Activated CD8-positive, alpha-beta T cell treated with anti-CD3 and anti-CD28 coated beads, Interleukin-2, amount 10 ng/mL, durations not matched to agents 7 days and 5 days (primary cell): ENCODE measurements around the gene CREBBP. TPM values are rescaled to one million over a fixed set of nuclear protein-coding genes. Genes with fewer than 3 reads are reported as not detected.

Experiments
- ATAC-seq: fragments of 150-1000 bp; cut with Tn5 transposase; one replicate; pipeline ENCODE4 v1.10.0; 2021; ENCODE audit warnings: moderate library complexity
- CTCF ChIA-PET: fragments of 350-600 bp; sonication (Branson Sonifier 250); formaldehyde crosslinking; loops from one replicate; lab custom pipeline; 2021; ENCODE audit warnings: antibody characterized with exemption; lab: Charles Lee
- POLR2A ChIA-PET: fragments of 350-600 bp; sonication (Branson Sonifier 250); formaldehyde crosslinking; loops from one replicate; lab custom pipeline; 2021; ENCODE audit warnings: antibody characterized with exemption; lab: Charles Lee
- DNase-seq: peaks from one replicate; pipeline ENCODE4 v3.0.0-alpha.2; 2020
- H3K27ac Mint-ChIP-seq: one replicate; pipeline ENCODE4 v1.8.0; 2021; ENCODE audit warnings: mild to moderate bottlenecking, mixed read lengths
- H3K27me3 Mint-ChIP-seq: one replicate; pipeline ENCODE4 v1.8.0; 2021; ENCODE audit warnings: low read depth, mixed read lengths
- H3K36me3 Mint-ChIP-seq: one replicate; pipeline ENCODE4 v1.8.0; 2021; ENCODE audit warnings: low read depth, mixed read lengths
- H3K4me1 Mint-ChIP-seq: one replicate; pipeline ENCODE4 v1.8.0; 2021; ENCODE audit warnings: low read depth, mixed read lengths
- H3K4me3 Mint-ChIP-seq: one replicate; pipeline ENCODE4 v1.8.0; 2021; ENCODE audit warnings: mild to moderate bottlenecking, mixed read lengths
- H3K9me3 Mint-ChIP-seq: one replicate; pipeline ENCODE4 v1.8.0; 2022; ENCODE audit warnings: mixed read lengths; ENCODE audit not compliant: insufficient read depth
- total RNA-seq, 2 experiments: library from RNA; stranded (reverse); gene quantifications; one replicate each; pipeline ENCODE4 v1.2.3, GENCODE V29; 2021

CREBBP gene
- total RNA-seq, 2 experiments from 2014 or later: 51.8 to 55.8 TPM

DNA sequence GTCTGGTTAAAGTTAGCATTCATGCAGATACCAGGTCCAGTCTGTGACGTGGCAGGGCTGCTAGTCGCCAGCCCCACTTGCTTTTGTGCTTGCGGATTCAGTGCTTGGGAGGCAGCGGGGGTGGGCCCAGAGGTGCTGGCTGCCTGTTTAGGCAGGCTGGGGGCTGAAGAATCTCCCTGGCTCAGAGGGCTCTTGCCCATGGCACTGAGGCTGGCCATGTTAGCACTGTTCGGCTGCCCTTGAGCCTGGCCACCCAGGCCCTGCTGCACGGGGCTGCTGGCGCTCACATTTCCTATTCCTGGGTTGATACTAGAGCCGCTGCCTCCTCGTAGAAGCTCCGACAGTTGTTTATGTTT lies 30.0 kb downstream of the CREBBP start:
- peaks cover 20% of the 10 kb centered on the region for H3K36me3 Mint-ChIP-seq
- ChIA-PET CTCF (no interaction called here), POLR2A (no interaction called here)
- no peak overlapping the region for H3K27ac Mint-ChIP-seq
- ATAC-seq (no peak), DNase-seq (no peak)
- no peaks in the 10 kb centered on the region for H3K9me3 Mint-ChIP-seq
- H3K4me3 Mint-ChIP-seq: no peak overlapping the region
- peaks cover 12% of the 10 kb centered on the region for H3K4me1 Mint-ChIP-seq
- no peaks in the 10 kb centered on the region for H3K27me3 Mint-ChIP-seq

- no peak for ATAC-seq
- ChIA-PET CTCF (no interaction called here), POLR2A (no interaction called here)
- DNase-seq: no peak
- Mint-ChIP-seq H3K4me3 (no peak overlapping the region), H3K4me1 (peaks cover 10% of the 10 kb centered on the region), H3K36me3 (peaks cover 20% of the 10 kb centered on the region), H3K27me3 (no peaks in the 10 kb centered on the region), H3K27ac (no peak overlapping the region), H3K9me3 (no peaks in the 10 kb centered on the region)
Measured at GRCh38 chr16:3849751-3850543, 30.6 kb downstream of the CREBBP start.

DNA sequence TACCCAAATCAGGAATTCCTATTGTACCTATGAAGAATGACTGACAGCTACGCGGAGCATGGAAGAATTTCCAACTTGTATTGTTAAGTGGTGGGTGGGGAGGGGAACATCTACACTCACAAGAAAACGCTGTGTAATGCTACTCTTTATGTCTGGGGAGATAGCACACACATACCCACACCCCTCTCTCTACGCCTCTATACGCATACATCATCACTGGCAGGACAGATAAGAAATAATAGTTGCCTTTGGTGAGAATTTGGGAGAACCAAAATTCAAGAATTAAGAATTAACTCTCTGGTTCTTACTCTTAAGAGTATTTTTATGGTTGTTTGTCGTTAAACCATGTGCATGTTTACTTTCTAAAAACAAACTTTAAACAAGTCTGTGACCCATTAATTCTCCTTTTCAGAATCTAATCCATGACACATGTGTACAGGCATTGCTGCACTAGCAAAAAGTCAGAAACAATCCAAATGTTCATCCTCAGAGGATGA lies 33.9 kb downstream of the CREBBP start:
- H3K4me1 Mint-ChIP-seq: peaks cover 2% of the 10 kb centered on the region
- ChIA-PET POLR2A (no interaction called here), CTCF (no interaction called here)
- no peaks in the 10 kb centered on the region for H3K9me3 Mint-ChIP-seq
- H3K4me3 Mint-ChIP-seq: no peak overlapping the region
- H3K36me3 Mint-ChIP-seq: peaks cover 20% of the 10 kb centered on the region
- ATAC-seq: no peak
- no peaks in the 10 kb centered on the region for H3K27me3 Mint-ChIP-seq
- DNase-seq: no peak
- H3K27ac Mint-ChIP-seq: no peak overlapping the region

- no peaks in the 10 kb centered on the region for H3K9me3 Mint-ChIP-seq
- CTCF ChIA-PET: no interaction called here
- peaks cover 2% of the 10 kb centered on the region for H3K4me1 Mint-ChIP-seq
- no peaks in the 10 kb centered on the region for H3K27me3 Mint-ChIP-seq
- H3K36me3 Mint-ChIP-seq: peaks cover 20% of the 10 kb centered on the region
- DNase-seq (no peak), ATAC-seq (no peak)
- no peak overlapping the region for H3K4me3 Mint-ChIP-seq
- no peak overlapping the region for H3K27ac Mint-ChIP-seq
- POLR2A ChIA-PET: no interaction called here
Measured at GRCh38 chr16:3846087-3846486, 34.4 kb downstream of the CREBBP start.

- CTCF ChIA-PET: no interaction called here
- H3K27ac Mint-ChIP-seq: no peak overlapping the region
- H3K4me1 Mint-ChIP-seq: peaks cover 2% of the 10 kb centered on the region
Measured at GRCh38 chr16:3842994-3843393, 37.5 kb downstream of the CREBBP start.

GRCh38 chr16:3841729-3842508 lies 38.6 kb downstream of the CREBBP start:
- Mint-ChIP-seq H3K4me1 (peaks cover 2% of the 10 kb centered on the region), H3K36me3 (peaks cover 6% of the 10 kb centered on the region), H3K9me3 (no peaks in the 10 kb centered on the region), H3K27ac (no peak overlapping the region), H3K27me3 (no peaks in the 10 kb centered on the region), H3K4me3 (no peak overlapping the region)
- ATAC-seq (no peak), DNase-seq (no peak)
- CTCF ChIA-PET: no interaction called here
- POLR2A ChIA-PET: no interaction called here

More at GRCh38 chr16:3842994-3843393, 37.5 kb downstream of the CREBBP start:
- no peaks in the 10 kb centered on the region for H3K9me3 Mint-ChIP-seq
- H3K36me3 Mint-ChIP-seq: peaks cover 6% of the 10 kb centered on the region
- DNase-seq (no peak), ATAC-seq (no peak)
- H3K27me3 Mint-ChIP-seq: no peaks in the 10 kb centered on the region
- H3K4me3 Mint-ChIP-seq: no peak overlapping the region
- POLR2A ChIA-PET: no interaction called here

DNA sequence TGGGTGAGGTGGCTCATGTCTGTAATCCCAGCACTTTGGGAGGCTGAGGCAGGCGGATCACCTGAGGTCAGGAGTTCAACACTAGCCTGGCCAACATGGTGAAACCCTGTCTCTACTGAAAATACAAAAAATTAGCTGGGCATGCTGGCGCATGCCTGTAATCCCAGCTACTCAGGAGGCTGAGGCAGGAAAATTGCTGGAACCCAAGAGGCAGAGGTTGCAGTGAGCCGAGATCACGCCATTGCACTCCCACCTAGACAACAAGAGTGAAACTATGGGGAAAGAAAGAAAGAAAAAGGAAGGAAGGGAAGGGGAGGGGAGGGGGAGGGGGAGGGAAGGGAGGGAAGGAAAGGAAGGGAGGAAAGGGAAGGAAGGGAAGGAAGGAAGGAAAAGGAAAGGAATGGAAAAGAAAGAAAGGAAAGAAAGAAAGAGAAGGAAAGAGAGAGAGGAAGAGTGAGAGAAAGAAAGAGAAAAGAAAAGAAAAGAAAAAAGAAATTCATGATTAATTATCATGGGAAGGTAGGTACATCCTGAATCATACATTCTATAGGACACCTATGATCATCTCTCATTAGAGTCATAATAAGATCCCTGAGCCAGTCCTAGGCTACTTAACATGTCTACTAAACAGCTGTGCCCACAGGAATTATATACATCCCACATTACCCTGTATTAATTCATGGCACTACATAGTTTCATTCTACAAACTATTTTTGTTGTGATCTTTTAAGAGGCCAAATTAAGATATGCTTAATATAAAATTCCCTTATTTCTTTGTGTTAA lies 40.9 kb downstream of the CREBBP start:
- H3K36me3 Mint-ChIP-seq: peaks cover 6% of the 10 kb centered on the region
- POLR2A ChIA-PET: no interaction called here
- CTCF ChIA-PET: no interaction called here
- no peaks in the 10 kb centered on the region for H3K27me3 Mint-ChIP-seq
- ATAC-seq (no peak), DNase-seq (no peak)
- H3K4me3 Mint-ChIP-seq: no peak overlapping the region
- H3K4me1 Mint-ChIP-seq: no peaks in the 10 kb centered on the region
- H3K27ac Mint-ChIP-seq: no peak overlapping the region
- no peaks in the 10 kb centered on the region for H3K9me3 Mint-ChIP-seq

DNA sequence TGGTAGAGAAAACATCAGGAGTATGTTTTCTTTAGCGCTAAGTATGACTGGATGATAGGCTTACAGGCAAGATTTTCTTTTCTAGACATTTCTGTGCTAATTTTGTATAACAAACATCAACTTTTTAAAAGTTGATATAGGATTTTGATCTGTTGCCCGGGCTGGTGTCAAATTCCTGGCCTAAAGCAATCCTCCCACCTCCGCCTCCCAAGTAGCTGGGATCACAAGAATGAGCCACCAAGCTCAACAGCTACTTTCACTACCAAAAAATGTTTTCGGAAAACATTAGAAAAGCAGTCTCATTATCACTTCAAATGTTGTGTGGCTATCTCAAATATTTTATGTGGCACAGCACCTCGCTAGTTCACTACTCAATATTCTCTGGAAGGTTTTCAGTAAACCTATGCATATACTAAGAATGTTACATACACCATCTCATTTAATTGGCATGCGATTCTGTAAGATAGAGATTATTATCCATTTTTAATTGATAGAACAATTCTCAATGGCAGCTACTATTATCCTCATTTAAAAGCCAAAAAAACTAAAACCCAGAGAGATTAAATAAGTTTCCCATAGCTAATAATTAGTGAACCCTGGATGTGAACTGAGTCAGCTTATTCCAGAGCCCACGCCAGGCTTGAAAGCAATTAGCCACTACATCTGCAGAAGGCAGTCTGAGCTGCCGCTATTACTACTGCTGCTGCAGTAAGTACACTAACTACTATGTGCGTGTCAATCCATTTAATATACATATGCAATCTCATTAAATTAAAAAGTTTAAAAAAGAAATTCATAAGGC lies 41.7 kb downstream of the CREBBP start:
- Mint-ChIP-seq H3K36me3 (peaks cover 14% of the 10 kb centered on the region), H3K4me3 (no peak overlapping the region), H3K9me3 (peaks cover under 1% of the 10 kb centered on the region), H3K27ac (no peak overlapping the region), H3K4me1 (no peaks in the 10 kb centered on the region), H3K27me3 (no peaks in the 10 kb centered on the region)
- no peak for DNase-seq
- POLR2A ChIA-PET: no interaction called here
- ATAC-seq: no peak
- CTCF ChIA-PET: no interaction called here

- no peak overlapping the region for H3K27ac Mint-ChIP-seq
- no peaks in the 10 kb centered on the region for H3K27me3 Mint-ChIP-seq
- no peak overlapping the region for H3K4me3 Mint-ChIP-seq
- peaks cover 7% of the 10 kb centered on the region for H3K9me3 Mint-ChIP-seq
- CTCF ChIA-PET: no interaction called here
- no peaks in the 10 kb centered on the region for H3K4me1 Mint-ChIP-seq
- POLR2A ChIA-PET: no interaction called here
- peaks cover 21% of the 10 kb centered on the region for H3K36me3 Mint-ChIP-seq
- ATAC-seq (no peak), DNase-seq (no peak)
Measured at GRCh38 chr16:3837851-3838586, 42.5 kb downstream of the CREBBP start.

- ChIA-PET CTCF (no interaction called here), POLR2A (no interaction called here)
- no peaks in the 10 kb centered on the region for H3K4me1 Mint-ChIP-seq
- H3K27me3 Mint-ChIP-seq: no peaks in the 10 kb centered on the region
- H3K9me3 Mint-ChIP-seq: peaks cover 14% of the 10 kb centered on the region
- H3K36me3 Mint-ChIP-seq: peaks cover 30% of the 10 kb centered on the region
- no peak overlapping the region for H3K27ac Mint-ChIP-seq
- no peak overlapping the region for H3K4me3 Mint-ChIP-seq
- DNase-seq: no peak
- no peak for ATAC-seq
Measured at GRCh38 chr16:3836641-3837040, 43.9 kb downstream of the CREBBP start.

DNA sequence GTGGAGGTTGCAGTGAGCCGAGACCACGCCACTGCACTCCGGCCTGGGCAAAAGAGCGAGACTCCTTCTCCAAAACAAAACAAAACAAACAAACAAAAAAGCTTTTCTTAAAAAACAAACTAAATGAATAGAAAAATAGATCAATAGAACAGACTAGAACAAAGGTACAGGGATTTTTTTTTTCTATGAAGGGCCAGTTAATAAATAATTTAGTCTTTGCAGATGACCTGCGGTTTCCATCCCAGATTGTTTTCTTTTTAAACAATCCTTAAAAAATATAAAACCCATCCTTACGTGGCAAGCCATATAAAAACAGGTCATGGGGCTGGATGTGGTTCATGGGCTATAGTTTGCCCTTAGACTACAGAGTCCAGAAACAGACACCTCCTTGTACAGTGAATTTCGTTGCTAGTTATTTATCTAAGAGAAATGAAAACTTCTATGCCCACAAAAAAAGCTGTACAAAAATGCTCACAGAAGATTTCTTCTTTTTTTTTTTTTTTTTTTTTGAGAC lies 45.4 kb downstream of the CREBBP start:
- Mint-ChIP-seq H3K27me3 (no peaks in the 10 kb centered on the region), H3K4me1 (peaks cover 1% of the 10 kb centered on the region), H3K27ac (no peak overlapping the region), H3K36me3 (peaks cover 35% of the 10 kb centered on the region), H3K9me3 (peaks cover 14% of the 10 kb centered on the region), H3K4me3 (no peak overlapping the region)
- no peak for DNase-seq
- CTCF ChIA-PET: no interaction called here
- POLR2A ChIA-PET: no interaction called here
- ATAC-seq: no peak
